GM12878 (cell line): ENCODE data around the gene CACYBP. TPM values are rescaled to one million over a fixed set of nuclear protein-coding genes. Genes with fewer than 3 reads are reported as not detected.

Source experiments
- ATAC-seq: fragments of 200-7000 bp; cut with Tn5 transposase; 3 replicates; pipeline ENCODE4 v1.9.1; 2020; ENCODE audit warnings: mild to moderate bottlenecking, moderate library complexity
- BruUV-seq: library from RNA; stranded (reverse); fragments of 400-500 nt; replicated peaks from 2 replicates; lab custom pipeline; 2021; lab: Mats Ljungman, UMichigan
- CTCF ChIA-PET: fragments of 300-600 bp; sonication (Branson Sonifier 250); formaldehyde crosslinking; extraction: SDS; loops from one replicate; lab custom pipeline; 2021; ENCODE audit warnings: inconsistent platforms; lab: Yijun Ruan, JAX
- POLR2A ChIA-PET: fragments of 350-600 bp; formaldehyde crosslinking; extraction: SDS; loops from one replicate; lab custom pipeline; 2021; ENCODE audit warnings: inconsistent platforms; lab: Charles Lee
- RAD21 ChIA-PET: fragments of 300-600 bp; sonication (Branson Sonifier 250); formaldehyde crosslinking; loops from one replicate; lab custom pipeline; 2023; ENCODE audit warnings: antibody characterized with exemption; ENCODE audit not compliant: unreplicated experiment; lab: Charles Lee
- SMC1A ChIA-PET: fragments of 300-600 bp; sonication (Branson Sonifier 250); formaldehyde crosslinking; loops from one replicate; lab custom pipeline; 2023; ENCODE audit not compliant: unreplicated experiment, uncharacterized antibody; lab: Charles Lee
- DNase-seq: peaks from one replicate; pipeline ENCODE4 v3.0.0-alpha.2; 2011; ENCODE audit warnings: low read depth, low spot score
- FAIRE-seq: peaks from 3 replicates; lab custom pipeline; 2011; peaks lifted over from hg19 to GRCh38; lab: Jason Lieb, UNC
- H2AFZ ChIP-seq: 2 replicates; pipeline ENCODE4 v1.6.0; 2011; ENCODE audit warnings: low read depth, low read length, control low read depth; ENCODE audit not compliant: control insufficient read depth
- H3K27ac ChIP-seq: 2 replicates; pipeline ENCODE4 v1.5.1; 2011; ENCODE audit warnings: control low read depth; ENCODE audit not compliant: control insufficient read depth, insufficient read depth
- H3K27me3 ChIP-seq, 2 experiments: replicated peaks in 1 of 2; 2 replicates each; pipeline versions ENCODE4 v1.6.0 to v1.6.1; 2011; ENCODE audit warnings: low read length in 1 of 2; ENCODE audit not compliant: control insufficient read depth in 2 of 2, insufficient read depth in 2 of 2
- H3K36me3 ChIP-seq, 2 experiments: 2 replicates each; pipeline ENCODE4 v1.5.1; 2011; ENCODE audit warnings: low read length in 1 of 2; ENCODE audit not compliant: control insufficient read depth in 2 of 2, insufficient read depth in 2 of 2
- H3K4me1 ChIP-seq: 2 replicates; pipeline ENCODE4 v1.6.1; 2011; ENCODE audit warnings: mild to moderate bottlenecking, low read length, moderate library complexity, mixed read lengths; ENCODE audit not compliant: control insufficient read depth, insufficient read depth
- H3K4me2 ChIP-seq: 2 replicates; pipeline ENCODE4 v1.6.0; 2011; ENCODE audit warnings: control low read depth; ENCODE audit not compliant: control insufficient read depth, insufficient read depth
- H3K4me3 ChIP-seq: fragments of 200-600 bp; sonication (generic); 2 replicates; pipeline ENCODE4 v1.5.1; 2016
- H3K79me2 ChIP-seq: 2 replicates; pipeline ENCODE4 v1.6.0; 2011; ENCODE audit warnings: low read length; ENCODE audit not compliant: control insufficient read depth, insufficient read depth
- H3K9ac ChIP-seq: 2 replicates; pipeline ENCODE4 v1.8.0; 2011; ENCODE audit warnings: low read length, control low read depth, mixed read lengths; ENCODE audit not compliant: control insufficient read depth, insufficient read depth
- H3K9me3 ChIP-seq: replicated peaks from 3 replicates; pipeline ENCODE4 v1.5.1; 2011; ENCODE audit warnings: mild to moderate bottlenecking, low read length; ENCODE audit not compliant: control insufficient read depth, insufficient read depth
- H4K20me1 ChIP-seq: 2 replicates; pipeline ENCODE4 v1.6.0; 2011; ENCODE audit not compliant: control insufficient read depth, insufficient read depth
- BCLAF1 ChIP-seq: fragments of 450-650 bp; IDR thresholded peaks from 2 replicates; pipeline ENCODE4 v1.6.1; 2017; ENCODE audit warnings: antibody characterized with exemption, mild to moderate bottlenecking, moderate library complexity
- E2F4 ChIP-seq: IDR thresholded peaks from 2 replicates; pipeline ENCODE4 v1.6.1; 2012; ENCODE audit warnings: low read depth, low read length, improper control_type of control experiment
- ESRRA ChIP-seq: IDR thresholded peaks from 2 replicates; pipeline ENCODE4 v1.6.1; 2012; ENCODE audit warnings: mild to moderate bottlenecking, low read length, improper control_type of control experiment
- WGBS: methylation state at CpG from one replicate; pipeline ENCODE4 v1.1.6; 2016; ENCODE audit warnings: low lambda C conversion rate; ENCODE audit not compliant: insufficient replicate concordance, insufficient coverage; ENCODE audit errors: missing lambda C conversion rate; 5-methylcytosine and 5-hydroxymethylcytosine counted together
- in situ Hi-C: fragments of 300-500 bp; cut with MboI; formaldehyde crosslinking; loops from 9 replicates; pipeline ENCODE4 v1.14.3; 2018; ENCODE audit warnings: mixed read lengths
- intact Hi-C: fragments of 100-400 bp; cut with micrococcal nuclease; formaldehyde crosslinking; loops from one replicate; pipeline ENCODE4 v1.14.2; 2022; ENCODE audit not compliant: unreplicated experiment
- polyA plus RNA-seq, 11 experiments: library from polyadenylated mRNA; depleted of rRNA in 4 of 11; unstranded in 6 of 11; stranded (reverse) in 5 of 11; fragments of >200 nt; fragmentation: Nextera tagmentation in 4 of 11; fragmentation: Illumina TruSeq in 1 of 11; extraction: Ambion mirVana in 4 of 11; extraction: Trizol in 1 of 11; gene quantifications; 1 replicate in 1 of 11; 2 replicates in 10 of 11; pipeline versions ENCODE4 v1.2.1 to v1.2.3, GENCODE V29; 2011 to 2016; ENCODE audit warnings: inconsistent platforms in 2 of 11, missing spikeins in 2 of 11, low read depth in 1 of 11
- total RNA-seq, 4 experiments: library from RNA; depleted of rRNA in 3 of 4; stranded (reverse); fragments of >200 nt in 3 of 4; fragmentation: Illumina TruSeq in 1 of 4; extraction: Trizol in 1 of 4; gene quantifications; 2 replicates each; pipeline versions ENCODE4 v1.2.1 to v1.2.3, GENCODE V29; 2013 to 2021

CACYBP gene
- total and polyA plus RNA-seq, 10 of the 15 experiments (the other 5 are each of a cell fraction or from before 2014, with no cell fraction given) = 77.7 to 488 (median 218) TPM

- ChIA-PET SMC1A (interaction anchor here (0.6 to 7.4 kb wide), 17 partner anchors 8 to 166 kb away, joined by 3 to 81 read pairs (median 9); partner anchors contain the start of gene CACYBP), RAD21 (interaction anchor here (0.8 to 4.1 kb wide), 15 partner anchors 9 to 223 kb away, joined by 3 to 59 read pairs (median 6); partner anchors contain the start of genes CACYBP and MRPS14), CTCF (interaction anchor here (0.6 to 1.5 kb wide), 12 partner anchors 8 to 195 kb away, joined by 3 to 6 read pairs (median 3); no protein-coding TSS in a partner anchor), POLR2A (interaction anchor here (0.6 to 7.2 kb wide), 13 partner anchors 9 to 1242 kb away, joined by 3 to 74 read pairs (median 4); partner anchors contain the start of genes CACYBP and MRPS14)
- DNase-seq (no peak), ATAC-seq (no peak), FAIRE-seq (no peak)
- Histone ChIP-seq H3K9ac (no peak overlapping the region), H3K36me3 (0 out of 4 replicates have a peak, but pooled peaks cover 0 to 2% of the 10 kb centered on the region in 2 experiments), H3K4me3 (no peak overlapping the region), H3K27me3 (no peaks in the 10 kb centered on the region), H3K9me3 (no peaks in the 10 kb centered on the region), H2AFZ (no peak overlapping the region), H4K20me1 (no peaks in the 10 kb centered on the region), H3K27ac (no peak overlapping the region), H3K79me2 (no peaks in the 10 kb centered on the region), H3K4me2 (no peak overlapping the region), H3K4me1 (peaks cover 34% of the 10 kb centered on the region)
- TF ChIP-seq ESRRA (no peak), BCLAF1 (no peak), E2F4 (no peak)
- intact Hi-C loops (loop anchor here (5.0 kb wide), 1 partner anchor 178 kb away; no protein-coding TSS in a partner anchor), in situ Hi-C loops (no loop called here)
- no TSS peak for BruUV-seq
- 62% methylated on average over 3 of the region's 3 CpGs for WGBS
These were observed 34.3 kb upstream of the CACYBP start for GRCh38 chr1:174965362-174966007.
